Mucosa of descending colon (tissue), 3 donors: ENCODE data around the gene LRP1B. TPM values are rescaled to one million over a fixed set of nuclear protein-coding genes. Genes with fewer than 3 reads are reported as not detected.

ENCODE experiments used
- ATAC-seq: fragments of 200-7000 bp; cut with Tn5 transposase; one replicate; pipeline ENCODE4 v1.9.1; 2020; ENCODE audit warnings: mild to moderate bottlenecking, moderate library complexity
- DNase-seq, 3 donors: peaks; one replicate each; pipeline ENCODE4 v3.0.0-alpha.2; 2020
- H3K36me3 ChIP-seq: fragments of 200-600 bp; one replicate; pipeline ENCODE4 v1.8.0; 2021; ENCODE audit warnings: low read depth, mild to moderate bottlenecking
- H3K4me1 ChIP-seq: fragments of 200-600 bp; one replicate; pipeline ENCODE4 v1.8.0; 2021; ENCODE audit warnings: low read depth, mild to moderate bottlenecking
- H3K4me3 ChIP-seq: fragments of 200-600 bp; one replicate; pipeline ENCODE4 v1.8.0; 2021; ENCODE audit warnings: mild to moderate bottlenecking
- H3K9me3 ChIP-seq: fragments of 200-600 bp; one replicate; pipeline ENCODE4 v1.8.0; 2021; ENCODE audit warnings: mild to moderate bottlenecking
- CTCF ChIP-seq: fragments of 200-600 bp; IDR thresholded peaks from one replicate; pipeline ENCODE4 v1.8.0; 2022; ENCODE audit warnings: antibody characterized with exemption, mild to moderate bottlenecking
- intact Hi-C, 2 donors: fragments of 100-400 bp; cut with DNase I in 1 of 2; cut with micrococcal nuclease in 1 of 2; formaldehyde crosslinking; loops; one replicate each; pipeline versions ENCODE4 v1.11.0 to v1.11.1; 2022; cut with DNase I, micrococcal nuclease
- total RNA-seq, 3 donors: library from RNA; stranded (reverse); fragmentation: NEBNext Ultra II Directional in 2 of 3; extraction: Animal tissue kit (Norgen Biotek cat#: 25700) in 2 of 3; gene quantifications; one replicate each; pipeline versions ENCODE4 v1.2.1 to v1.2.4, GENCODE V29; 2021 to 2023
- donor health status: DM: no; HTN: no; CAD: no; lungs with moderate emphysema.
- donor health status: DM: no; HTN: no; CAD: no.
- donor health status: DM: no; HTN: yes; CAD: no.

The LRP1B gene
- total RNA-seq, 3 donors from 2014 or later: 0.12 to 1.6 (median 0.20) TPM

DNA sequence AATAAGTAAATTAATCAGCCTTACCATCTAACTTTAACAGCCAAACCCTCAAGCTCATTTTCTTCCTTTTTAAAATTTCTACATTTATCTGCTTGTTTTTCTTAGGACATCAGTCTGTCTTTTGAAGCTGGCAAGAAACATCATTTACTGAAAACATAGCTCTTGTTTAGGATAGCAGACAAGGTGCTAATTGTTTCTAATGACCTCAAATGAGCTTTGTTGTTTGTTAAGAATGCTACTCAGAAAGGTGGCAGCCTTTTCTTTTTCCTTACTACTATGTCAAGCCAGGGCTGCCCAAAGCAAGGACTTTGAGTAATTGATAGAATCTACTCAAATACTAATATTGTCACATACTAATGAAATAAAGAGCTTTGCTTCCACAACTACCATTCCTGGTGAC, 171.8 kb downstream of the LRP1B start:
- intact Hi-C loops: no loop called here
- no peak for ATAC-seq

DNA sequence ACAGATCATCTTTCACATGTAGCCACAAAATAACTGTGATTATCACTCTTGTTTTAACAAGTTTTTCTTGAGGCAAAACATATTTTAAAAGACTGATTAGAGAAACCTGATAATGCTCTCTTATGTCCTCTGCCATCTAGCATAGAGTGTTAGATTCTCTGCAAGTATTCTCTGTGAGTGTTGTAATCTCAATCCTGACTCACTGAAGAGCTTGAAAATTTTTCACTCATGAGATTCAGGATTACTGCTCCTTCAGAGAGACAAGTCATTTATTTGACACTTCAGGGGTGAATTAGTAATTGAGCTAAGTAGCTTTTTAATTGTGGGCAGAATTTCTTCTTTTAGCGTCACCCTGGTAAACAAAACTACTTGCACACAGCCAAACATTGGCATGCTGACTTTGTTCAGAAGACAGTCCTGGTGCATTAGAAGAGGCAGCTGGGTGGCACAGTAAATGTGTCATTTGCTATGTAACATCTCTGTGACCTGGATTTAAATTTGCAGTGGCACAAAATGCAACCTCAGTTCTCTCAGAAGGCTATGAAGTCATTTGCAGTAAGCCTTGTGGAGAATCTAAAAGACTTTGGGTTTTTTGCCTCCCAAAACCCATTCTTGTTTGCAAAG, 172.9 kb downstream of the LRP1B start:
- no peaks in the 10 kb centered on the region for H3K4me1 ChIP-seq
- no peak for TF ChIP-seq CTCF
- H3K4me3 ChIP-seq: no peak overlapping the region
- DNase-seq: no peak
- intact Hi-C loops: no loop called here
- H3K36me3 ChIP-seq: no peaks in the 10 kb centered on the region
- no peaks in the 10 kb centered on the region for H3K9me3 ChIP-seq
- no peak for ATAC-seq

More for the DNA sequence above, 171.8 kb downstream of the LRP1B start:
- Histone ChIP-seq H3K9me3 (no peaks in the 10 kb centered on the region), H3K4me1 (no peaks in the 10 kb centered on the region), H3K36me3 (no peaks in the 10 kb centered on the region), H3K4me3 (no peak overlapping the region)
- DNase-seq: no peak
- TF ChIP-seq CTCF: no peak

DNA sequence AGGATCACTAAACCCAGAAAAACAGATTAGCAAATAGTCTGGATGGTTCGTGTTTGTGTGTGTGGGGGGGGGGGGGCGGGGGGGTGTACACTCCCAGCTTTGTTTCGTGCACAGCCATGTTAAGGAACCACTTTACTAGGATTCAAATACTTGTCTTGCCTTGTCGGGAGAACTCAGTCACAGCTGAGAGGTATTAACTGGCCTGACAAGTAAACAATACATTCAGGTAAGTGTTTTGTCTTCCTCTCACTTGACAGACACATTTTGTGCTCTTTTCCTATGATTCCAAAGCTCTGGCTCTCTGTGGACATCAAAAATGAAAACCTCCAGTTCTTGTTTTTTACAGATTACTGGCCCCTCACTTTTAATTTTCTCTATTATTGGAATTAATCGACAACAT, 173.5 kb downstream of the LRP1B start:
- Histone ChIP-seq H3K4me1 (no peaks in the 10 kb centered on the region), H3K36me3 (no peaks in the 10 kb centered on the region), H3K4me3 (no peak overlapping the region), H3K9me3 (no peaks in the 10 kb centered on the region)
- no peak for DNase-seq
- no peak for ATAC-seq
- no peak for TF ChIP-seq CTCF
- intact Hi-C loops: no loop called here

- H3K36me3 ChIP-seq: no peaks in the 10 kb centered on the region
- intact Hi-C loops: no loop called here
- no peak for TF ChIP-seq CTCF
- DNase-seq (no peak), ATAC-seq (no peak)
- no peak overlapping the region for H3K4me3 ChIP-seq
- H3K9me3 ChIP-seq: no peaks in the 10 kb centered on the region
- no peaks in the 10 kb centered on the region for H3K4me1 ChIP-seq
These were observed 183.3 kb downstream of the LRP1B start for GRCh38 chr2:141947396-141948114.

DNA sequence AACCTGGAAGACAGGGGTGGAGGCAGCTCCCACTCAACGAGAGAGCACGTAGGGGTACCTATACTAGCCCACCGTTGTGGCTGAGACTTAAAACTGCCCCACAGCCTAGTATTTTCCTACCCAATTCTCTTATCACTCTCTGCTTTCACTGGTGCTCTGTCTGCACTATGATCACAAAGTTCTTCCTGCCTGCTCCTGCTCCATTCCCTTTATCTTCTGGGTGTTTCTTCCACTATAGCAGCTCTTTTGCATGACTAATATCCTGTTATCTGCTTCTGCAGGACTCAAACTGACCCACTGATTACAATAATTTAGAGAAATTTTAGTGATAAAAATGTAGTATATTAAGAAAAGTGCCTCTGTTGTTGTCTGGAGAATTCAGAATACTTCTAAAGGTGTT, 184.8 kb downstream of the LRP1B start:
- no peak for ATAC-seq
- Histone ChIP-seq H3K4me3 (no peak overlapping the region), H3K4me1 (no peaks in the 10 kb centered on the region), H3K9me3 (no peaks in the 10 kb centered on the region), H3K36me3 (no peaks in the 10 kb centered on the region)
- TF ChIP-seq CTCF: no peak
- intact Hi-C loops: no loop called here
- no peak for DNase-seq
